Measurements from ENCODE around the gene GPR183. TPM values are rescaled to one million over a fixed set of nuclear protein-coding genes. Genes with fewer than 3 reads are reported as not detected.
A peak's percentile ranks its signal among the peaks of the same experiment; 100 is the strongest.

Gene GPR183
- polyA plus RNA-seq, 1 donor = 7.3 TPM

DNA sequence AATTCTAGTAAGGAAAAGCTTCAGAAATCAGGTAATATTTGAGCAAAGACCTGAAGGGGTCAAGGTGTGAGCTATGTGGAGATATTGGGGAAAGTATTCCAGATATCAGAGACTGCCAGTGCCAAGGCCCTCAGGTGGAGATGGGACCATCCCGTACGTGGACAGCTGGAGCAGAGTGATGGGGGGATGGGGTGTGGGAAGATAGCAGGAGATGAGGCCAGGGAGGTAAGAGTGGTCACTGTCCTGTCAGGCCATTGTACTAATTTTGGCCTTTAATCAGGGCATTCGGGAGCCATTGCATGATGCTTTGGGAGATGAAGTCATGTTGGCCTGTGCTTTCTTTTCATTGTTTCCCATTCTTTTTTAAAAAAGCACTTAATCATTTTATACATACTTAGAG, 36.0 kb downstream of the GPR183 start:
- WGBS (ENCODE audit: insufficient coverage, low lambda C conversion rate) = no CpG with 5 or more reads among the region's 3 CpGs
- Histone ChIP-seq H3K4me1 (ENCODE audit: control insufficient read depth, insufficient read depth, low read length) (no peaks in the 10 kb centered on the region), H3K27me3 (ENCODE audit: control insufficient read depth, insufficient read depth, low read length) (no peaks in the 10 kb centered on the region), H3K36me3 (ENCODE audit: control insufficient read depth, insufficient read depth, low read length) (peaks cover 11% of the 10 kb centered on the region), H3K9me3 (ENCODE audit: control insufficient read depth, low read depth, low read length) (peaks cover 3% of the 10 kb centered on the region), H3K27ac (ENCODE audit: low read length) (no peak overlapping the region), H3K4me3 (ENCODE audit: low read length) (no peak overlapping the region)
- no peak for DNase-seq

GRCh38 chr13:99270518-99270917, 36.7 kb downstream of the GPR183 start:
- no peaks in the 10 kb centered on the region for H3K27me3 ChIP-seq (ENCODE audit: control insufficient read depth, insufficient read depth, low read length)
- WGBS (ENCODE audit: insufficient coverage, low lambda C conversion rate) = 83% methylated on average over 2 of the region's 2 CpGs
- no peak for DNase-seq
- no peak overlapping the region for H3K27ac ChIP-seq (ENCODE audit: low read length)
- H3K4me3 ChIP-seq (ENCODE audit: low read length) = no peak overlapping the region
- no peaks in the 10 kb centered on the region for H3K4me1 ChIP-seq (ENCODE audit: control insufficient read depth, insufficient read depth, low read length)
- peaks cover 11% of the 10 kb centered on the region for H3K36me3 ChIP-seq (ENCODE audit: control insufficient read depth, insufficient read depth, low read length)
- peaks cover 3% of the 10 kb centered on the region for H3K9me3 ChIP-seq (ENCODE audit: control insufficient read depth, low read depth, low read length)

DNA sequence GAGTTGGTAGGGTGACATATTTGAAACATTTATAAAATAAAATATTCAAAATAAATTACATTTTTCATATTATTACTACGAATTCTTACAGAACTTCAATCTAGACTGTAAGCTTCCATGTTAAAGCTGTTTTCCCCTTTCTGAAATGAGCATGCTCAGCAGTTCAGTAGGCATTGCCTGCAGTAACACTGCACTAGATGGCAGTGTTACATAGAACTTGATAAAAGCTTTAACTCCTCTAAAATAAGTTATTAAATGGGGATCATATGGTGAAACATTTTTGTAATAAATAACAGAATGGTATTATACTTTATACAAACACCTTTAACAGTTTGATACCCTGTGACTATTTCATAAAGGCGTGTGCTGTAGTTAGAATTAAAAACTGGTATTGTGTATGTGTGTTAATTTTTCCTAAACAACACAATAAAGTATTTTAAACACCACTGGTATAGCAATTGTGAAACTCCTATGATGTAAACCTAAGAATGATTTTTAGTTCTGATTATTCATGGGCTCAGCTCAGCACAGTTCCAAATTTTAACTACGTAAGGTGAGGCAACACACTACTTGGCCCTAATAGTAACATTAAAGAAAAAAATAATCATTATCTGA, 37.5 kb downstream of the GPR183 start:
- H3K4me1 ChIP-seq (ENCODE audit: control insufficient read depth, insufficient read depth, low read length) = no peaks in the 10 kb centered on the region
- H3K27me3 ChIP-seq (ENCODE audit: control insufficient read depth, insufficient read depth, low read length) = no peaks in the 10 kb centered on the region
- peaks cover 7% of the 10 kb centered on the region for H3K36me3 ChIP-seq (ENCODE audit: control insufficient read depth, insufficient read depth, low read length)
- no peak overlapping the region for H3K4me3 ChIP-seq (ENCODE audit: low read length)
- peak; percentile 35 to 45 for DNase-seq
- WGBS (ENCODE audit: insufficient coverage, low lambda C conversion rate) = 67% methylated on average over 1 of the region's 3 CpGs
- H3K9me3 ChIP-seq (ENCODE audit: control insufficient read depth, low read depth, low read length) = peaks cover 3% of the 10 kb centered on the region
- H3K27ac ChIP-seq (ENCODE audit: low read length) = no peak overlapping the region

GRCh38 chr13:99268822-99269221, 38.4 kb downstream of the GPR183 start:
- Histone ChIP-seq H3K27ac (ENCODE audit: low read length) (no peak overlapping the region), H3K4me3 (ENCODE audit: low read length) (no peak overlapping the region), H3K27me3 (ENCODE audit: control insufficient read depth, insufficient read depth, low read length) (no peaks in the 10 kb centered on the region), H3K9me3 (ENCODE audit: control insufficient read depth, low read depth, low read length) (peaks cover 3% of the 10 kb centered on the region), H3K36me3 (ENCODE audit: control insufficient read depth, insufficient read depth, low read length) (peaks cover 8% of the 10 kb centered on the region), H3K4me1 (ENCODE audit: control insufficient read depth, insufficient read depth, low read length) (no peaks in the 10 kb centered on the region)
- DNase-seq = no peak
- WGBS (ENCODE audit: insufficient coverage, low lambda C conversion rate) = no CpG with 5 or more reads among the region's 3 CpGs

DNA sequence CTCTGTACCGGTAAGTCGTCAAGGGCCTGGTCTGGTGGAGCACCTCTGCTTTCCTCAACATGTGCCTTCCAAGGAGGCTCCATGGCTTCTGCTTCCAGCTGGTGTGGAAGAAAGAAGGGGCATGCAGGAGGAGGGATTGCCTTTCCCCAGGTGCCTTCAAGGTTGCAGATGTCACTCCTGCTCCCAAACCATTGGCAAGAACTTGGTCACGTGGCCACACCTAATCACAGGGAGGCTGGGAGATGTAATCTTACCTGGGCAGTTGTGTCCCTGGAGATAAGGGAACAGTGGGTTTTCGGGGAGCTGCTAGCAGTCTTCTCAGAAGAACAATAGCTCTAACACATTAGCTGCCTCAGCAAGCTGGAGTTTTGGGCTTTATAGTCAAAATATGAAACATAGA, 39.3 kb downstream of the GPR183 start:
- H3K27me3 ChIP-seq (ENCODE audit: control insufficient read depth, insufficient read depth, low read length) = no peaks in the 10 kb centered on the region
- H3K27ac ChIP-seq (ENCODE audit: low read length) = no peak overlapping the region
- WGBS (ENCODE audit: insufficient coverage, low lambda C conversion rate) = no CpG with 5 or more reads among the region's 4 CpGs
- peaks cover 9% of the 10 kb centered on the region for H3K36me3 ChIP-seq (ENCODE audit: control insufficient read depth, insufficient read depth, low read length)
- no peak for DNase-seq
- peaks cover 3% of the 10 kb centered on the region for H3K9me3 ChIP-seq (ENCODE audit: control insufficient read depth, low read depth, low read length)
- no peaks in the 10 kb centered on the region for H3K4me1 ChIP-seq (ENCODE audit: control insufficient read depth, insufficient read depth, low read length)
- H3K4me3 ChIP-seq (ENCODE audit: low read length) = no peak overlapping the region

DNA sequence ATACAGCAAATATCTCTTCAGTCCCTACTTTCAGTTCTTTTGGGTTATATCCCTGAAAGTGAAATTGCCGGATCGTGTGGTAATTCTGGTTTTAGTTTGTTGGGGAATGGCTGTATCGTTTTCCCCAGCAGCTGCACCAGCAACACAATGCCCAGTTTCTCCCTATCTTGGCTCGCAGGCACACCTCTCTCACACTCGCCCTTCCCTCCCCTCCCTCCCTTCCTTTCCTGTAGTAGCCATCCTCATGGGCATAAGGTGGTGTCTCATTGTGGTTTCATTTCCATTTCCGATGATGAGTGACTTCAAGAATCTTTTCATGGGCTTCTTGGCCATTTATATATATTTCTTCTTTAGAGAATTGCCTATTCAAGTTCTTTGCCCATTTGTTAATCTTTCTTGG, 40.4 kb downstream of the GPR183 start:
- Histone ChIP-seq H3K27me3 (ENCODE audit: control insufficient read depth, insufficient read depth, low read length) (no peaks in the 10 kb centered on the region), H3K36me3 (ENCODE audit: control insufficient read depth, insufficient read depth, low read length) (peaks cover 9% of the 10 kb centered on the region), H3K27ac (ENCODE audit: low read length) (no peak overlapping the region), H3K4me3 (ENCODE audit: low read length) (no peak overlapping the region), H3K4me1 (ENCODE audit: control insufficient read depth, insufficient read depth, low read length) (no peaks in the 10 kb centered on the region), H3K9me3 (ENCODE audit: control insufficient read depth, low read depth, low read length) (no peaks in the 10 kb centered on the region)
- 100% methylated on average over 2 of the region's 6 CpGs for WGBS (ENCODE audit: insufficient coverage, low lambda C conversion rate)
- no peak for DNase-seq

DNA sequence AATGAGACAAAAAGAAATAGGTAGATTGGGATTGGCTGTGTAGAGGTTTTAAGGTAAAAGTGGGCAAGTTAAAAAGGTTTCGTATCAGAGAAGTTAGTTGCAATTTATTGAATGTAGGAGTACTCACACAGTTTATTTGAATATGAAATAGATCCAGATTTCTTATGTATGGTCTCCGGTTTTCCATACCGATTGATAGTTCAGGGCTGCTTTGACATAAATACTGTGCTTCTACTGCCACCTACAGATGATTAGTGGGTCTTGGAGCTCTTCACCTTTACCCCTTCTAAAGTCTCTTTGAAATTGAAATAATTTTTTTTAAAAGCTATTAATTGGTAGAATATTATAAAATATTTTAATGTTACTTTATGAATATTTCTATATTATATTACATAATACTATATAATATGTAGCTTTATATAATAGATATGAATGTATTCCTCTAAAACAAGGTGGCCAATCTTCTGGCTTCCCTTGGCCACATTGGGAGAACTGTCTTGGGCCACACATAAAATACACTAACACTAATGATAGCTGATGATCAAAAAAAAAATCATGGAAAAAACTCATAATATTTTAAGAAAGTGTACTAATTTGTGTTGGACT, 41.3 kb downstream of the GPR183 start:
- H3K27ac ChIP-seq (ENCODE audit: low read length) = no peak overlapping the region
- H3K4me3 ChIP-seq (ENCODE audit: low read length) = no peak overlapping the region
- 100% methylated on average over 1 of the region's 3 CpGs for WGBS (ENCODE audit: insufficient coverage, low lambda C conversion rate)
- peaks cover 9% of the 10 kb centered on the region for H3K36me3 ChIP-seq (ENCODE audit: control insufficient read depth, insufficient read depth, low read length)
- no peaks in the 10 kb centered on the region for H3K27me3 ChIP-seq (ENCODE audit: control insufficient read depth, insufficient read depth, low read length)
- peak; percentile 28 to 32 for DNase-seq
- no peaks in the 10 kb centered on the region for H3K9me3 ChIP-seq (ENCODE audit: control insufficient read depth, low read depth, low read length)
- H3K4me1 ChIP-seq (ENCODE audit: control insufficient read depth, insufficient read depth, low read length) = no peaks in the 10 kb centered on the region

DNA sequence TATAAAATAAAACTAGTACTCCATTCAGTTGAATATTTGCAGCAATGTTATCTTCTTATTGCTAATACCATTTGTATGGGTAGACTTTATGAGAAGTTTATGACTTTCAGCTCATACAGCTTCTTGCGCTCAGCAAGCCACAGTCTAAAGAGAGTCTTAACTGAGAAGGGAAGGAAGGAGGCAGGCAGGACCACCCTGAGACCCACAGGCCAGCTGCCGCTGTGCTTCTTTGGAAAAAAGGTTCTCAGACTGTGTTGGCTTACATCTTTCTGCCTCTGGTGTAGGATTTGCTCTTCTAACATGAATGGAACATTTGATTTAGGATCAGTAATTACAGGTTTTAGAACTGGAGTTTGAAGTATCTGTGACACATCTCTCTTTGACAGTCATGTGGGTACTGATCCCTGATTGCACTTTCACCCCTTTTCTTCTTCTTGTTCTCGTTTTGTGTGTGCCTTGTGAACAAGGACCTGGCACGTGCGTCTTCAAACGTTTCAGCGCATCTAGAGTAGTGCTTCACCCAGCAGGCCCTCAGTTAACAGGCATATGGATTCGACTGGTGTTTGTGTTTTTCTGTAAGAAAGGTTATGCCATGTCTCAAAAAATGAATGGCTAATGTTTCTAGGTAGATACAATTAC, 41.9 kb downstream of the GPR183 start:
- H3K4me1 ChIP-seq (ENCODE audit: control insufficient read depth, insufficient read depth, low read length) = no peaks in the 10 kb centered on the region
- no peak overlapping the region for H3K27ac ChIP-seq (ENCODE audit: low read length)
- H3K9me3 ChIP-seq (ENCODE audit: control insufficient read depth, low read depth, low read length) = no peaks in the 10 kb centered on the region
- DNase-seq = no peak
- H3K36me3 ChIP-seq (ENCODE audit: control insufficient read depth, insufficient read depth, low read length) = peaks cover 9% of the 10 kb centered on the region
- no peaks in the 10 kb centered on the region for H3K27me3 ChIP-seq (ENCODE audit: control insufficient read depth, insufficient read depth, low read length)
- H3K4me3 ChIP-seq (ENCODE audit: low read length) = no peak overlapping the region
- WGBS (ENCODE audit: insufficient coverage, low lambda C conversion rate) = no CpG with 5 or more reads among the region's 8 CpGs

- no peak for DNase-seq
- H3K27ac ChIP-seq (ENCODE audit: low read length) = no peak overlapping the region
- H3K4me3 ChIP-seq (ENCODE audit: low read length) = no peak overlapping the region
- peaks cover 8% of the 10 kb centered on the region for H3K36me3 ChIP-seq (ENCODE audit: control insufficient read depth, insufficient read depth, low read length)
- H3K9me3 ChIP-seq (ENCODE audit: control insufficient read depth, low read depth, low read length) = no peaks in the 10 kb centered on the region
- no peaks in the 10 kb centered on the region for H3K4me1 ChIP-seq (ENCODE audit: control insufficient read depth, insufficient read depth, low read length)
- WGBS (ENCODE audit: insufficient coverage, low lambda C conversion rate) = no CpG with 5 or more reads among the region's 1 CpG
- no peaks in the 10 kb centered on the region for H3K27me3 ChIP-seq (ENCODE audit: control insufficient read depth, insufficient read depth, low read length)
Observed at GRCh38 chr13:99264051-99264450, 43.1 kb downstream of the GPR183 start.

GRCh38 chr13:99263126-99263785, 43.9 kb downstream of the GPR183 start:
- WGBS (ENCODE audit: insufficient coverage, low lambda C conversion rate) = 84% methylated on average over 6 of the region's 7 CpGs
- Histone ChIP-seq H3K4me3 (ENCODE audit: low read length) (no peak overlapping the region), H3K9me3 (ENCODE audit: control insufficient read depth, low read depth, low read length) (no peaks in the 10 kb centered on the region), H3K4me1 (ENCODE audit: control insufficient read depth, insufficient read depth, low read length) (no peaks in the 10 kb centered on the region), H3K27me3 (ENCODE audit: control insufficient read depth, insufficient read depth, low read length) (no peaks in the 10 kb centered on the region), H3K36me3 (ENCODE audit: control insufficient read depth, insufficient read depth, low read length) (peaks cover 6% of the 10 kb centered on the region), H3K27ac (ENCODE audit: low read length) (no peak overlapping the region)
- DNase-seq = no peak

Data from large intestine (tissue), 3 donors.